CD4-positive, alpha-beta T cell treated with Interleukin-21 for 1 hour (primary cell): ENCODE measurements around the gene CCDC82.

ENCODE experiments used
- DNase-seq: peaks from one replicate; pipeline ENCODE4 v3.0.0-alpha.2; 2020

Gene CCDC82

GRCh38 chr11:96306071-96306470 lies 83.6 kb downstream of the CCDC82 start:
- DNase-seq = no peak

- no peak for DNase-seq
Observed at GRCh38 chr11:96303980-96304379, 85.7 kb downstream of the CCDC82 start.

- DNase-seq = no peak
Observed at GRCh38 chr11:96303064-96303463, 86.6 kb downstream of the CCDC82 start.
